M059J (cell line): ENCODE data around the gene NR3C2. TPM values are rescaled to one million over a fixed set of nuclear protein-coding genes. Genes with fewer than 3 reads are reported as not detected.
A peak's percentile ranks its signal among the peaks of the same experiment; 100 is the strongest.

Experiments
- DNase-seq: peaks from one replicate; pipeline ENCODE4 v3.0.0-alpha.2; 2012; ENCODE audit warnings: low read depth
- total RNA-seq: library from RNA; depleted of rRNA; stranded (reverse); fragments of >200 nt; shearing (Covaris generic); gene quantifications from 2 replicates; pipeline ENCODE4 v1.2.3, GENCODE V29; 2014

The NR3C2 gene
- total RNA-seq, 1 experiment from 2014 or later, result 0.15 TPM

- DNase-seq, result peak; percentile 70
Observed at GRCh38 chr4:148056879-148057278, 385.3 kb downstream of the NR3C2 start.

GRCh38 chr4:148055844-148056243 lies 386.4 kb downstream of the NR3C2 start:
- no peak for DNase-seq

DNA sequence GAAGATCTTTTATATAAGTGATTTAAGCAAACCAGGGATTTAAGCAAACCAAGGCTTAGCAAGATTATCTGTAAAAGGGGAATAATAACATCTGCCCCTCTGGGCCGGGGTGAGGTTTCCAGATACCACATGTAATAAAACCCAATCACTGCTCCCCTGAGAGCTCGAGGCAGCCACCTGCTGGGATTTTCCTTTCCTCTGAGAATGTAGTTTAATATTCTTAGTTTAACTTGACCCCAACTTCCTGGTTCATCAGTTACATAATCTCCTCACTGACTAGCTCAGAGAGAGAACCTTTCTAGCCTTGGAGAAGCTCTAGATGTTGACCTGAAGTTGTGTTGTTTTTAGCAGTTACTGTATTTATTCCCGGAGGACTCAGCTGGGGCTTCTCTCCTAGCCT lies 387.9 kb downstream of the NR3C2 start:
- DNase-seq, result peak; percentile 15

DNA sequence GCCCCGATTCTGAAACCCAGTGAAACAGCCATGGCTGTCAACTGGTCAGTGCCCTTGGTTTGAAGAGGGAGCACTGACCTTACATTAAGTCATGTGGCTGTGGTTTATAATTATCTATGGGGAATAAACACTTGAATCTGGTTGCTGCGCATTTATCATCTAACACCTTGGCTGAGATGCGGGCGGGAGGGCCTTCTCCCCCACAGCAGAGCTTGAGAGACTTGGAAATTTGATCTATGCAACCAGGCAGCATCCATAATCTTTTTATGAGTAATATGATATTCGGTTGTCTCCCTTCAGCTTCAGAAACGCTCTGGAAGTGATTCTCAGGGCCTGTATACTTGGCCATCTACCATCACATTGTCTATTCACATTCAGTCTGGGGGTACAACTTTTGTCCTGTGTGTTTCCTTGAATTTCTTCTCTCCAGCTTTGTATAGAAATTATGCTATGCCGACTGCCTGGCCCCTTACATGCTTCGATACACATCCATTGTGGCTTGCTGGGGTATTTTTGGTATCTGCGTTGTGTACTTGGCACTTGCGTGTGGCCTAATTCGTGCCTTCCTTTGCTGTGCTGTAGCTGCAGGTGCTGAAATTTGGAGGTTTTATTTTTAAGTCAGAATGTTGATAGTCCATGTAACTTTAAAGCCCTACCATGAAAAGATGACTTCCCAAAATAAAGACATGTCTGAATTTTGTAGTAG lies 388.8 kb downstream of the NR3C2 start:
- no peak for DNase-seq

DNA sequence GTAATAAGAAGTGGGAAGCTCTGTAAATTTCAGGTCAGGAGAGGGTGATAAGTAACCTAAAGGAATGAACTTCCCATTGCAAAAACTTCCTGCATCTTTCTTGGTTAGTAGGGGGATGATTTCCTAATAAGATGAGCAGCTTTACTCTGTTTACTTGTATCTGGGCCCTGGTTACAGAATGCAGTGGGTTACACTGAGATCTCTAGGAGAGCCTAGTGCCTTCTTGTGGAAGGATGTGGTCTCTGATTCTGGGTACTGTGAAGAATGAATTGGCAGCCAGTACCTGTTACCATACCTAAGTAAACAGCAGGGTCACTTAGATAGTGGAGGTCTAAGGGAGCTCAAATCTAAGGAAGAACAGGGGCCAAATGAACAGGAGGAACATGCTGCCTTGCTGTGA lies 389.8 kb downstream of the NR3C2 start:
- no peak for DNase-seq

GRCh38 chr4:148051403-148051802 lies 390.8 kb downstream of the NR3C2 start:
- no peak for DNase-seq

GRCh38 chr4:148048598-148048997 lies 393.6 kb downstream of the NR3C2 start:
- no peak for DNase-seq

- DNase-seq, result no peak
Observed at GRCh38 chr4:148044912-148045352, 397.3 kb downstream of the NR3C2 start.

- DNase-seq, result no peak
Observed at GRCh38 chr4:148044089-148044911, 397.9 kb downstream of the NR3C2 start.

GRCh38 chr4:148041606-148042329 lies 400.4 kb downstream of the NR3C2 start:
- DNase-seq, result no peak

DNA sequence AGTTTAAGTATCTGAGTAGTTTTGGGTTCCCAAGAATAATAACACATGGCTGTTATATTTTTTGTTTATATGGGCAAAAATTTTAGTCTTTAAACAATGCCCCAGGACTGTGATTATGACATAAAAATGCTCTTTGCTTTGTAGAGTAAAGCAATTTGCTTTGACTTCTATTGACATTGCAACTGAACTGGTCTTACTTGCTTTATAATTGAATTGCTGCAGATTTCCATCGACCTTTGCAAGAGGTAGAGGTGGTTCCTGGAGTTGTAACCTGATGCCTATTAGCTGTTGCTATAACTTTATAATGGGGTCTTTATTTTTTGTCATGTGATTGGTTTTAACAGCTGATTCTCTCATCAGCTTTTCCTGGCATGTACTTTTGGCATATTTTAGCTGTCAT lies 407.4 kb downstream of the NR3C2 start:
- no peak for DNase-seq

DNA sequence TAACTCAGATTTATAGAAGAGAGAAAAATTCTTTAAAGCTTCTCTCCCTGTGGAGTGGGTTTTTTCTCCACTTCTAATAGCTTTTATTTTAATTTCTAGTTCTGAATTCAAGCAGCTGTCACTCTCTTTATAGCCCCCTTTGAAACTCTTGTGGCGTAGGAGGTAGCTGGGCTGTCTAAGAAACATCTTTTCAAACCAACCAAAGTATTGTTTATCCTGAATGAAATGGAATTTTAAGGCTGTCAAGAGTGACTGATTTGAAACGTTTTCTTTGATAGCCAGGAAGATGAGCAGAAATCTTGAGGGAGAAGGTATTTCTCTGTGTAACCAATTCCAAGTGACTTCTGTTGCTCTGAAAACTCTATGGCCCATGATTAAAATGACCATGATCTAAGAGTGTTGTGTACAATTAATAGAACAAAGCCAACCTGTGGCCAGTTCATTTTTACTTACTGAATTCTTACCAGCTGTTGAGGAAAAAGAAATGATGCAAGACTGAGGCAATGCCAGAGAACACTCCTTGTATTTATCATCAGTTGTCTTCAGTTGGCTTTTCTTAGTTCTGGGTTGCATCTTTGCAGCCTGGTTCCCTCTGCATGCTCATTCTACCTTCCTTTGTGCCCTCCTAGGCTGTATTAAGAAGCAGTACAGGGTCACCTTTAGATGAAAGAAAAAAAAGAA lies 411.9 kb downstream of the NR3C2 start:
- DNase-seq, result no peak

GRCh38 chr4:148029781-148030180 lies 412.4 kb downstream of the NR3C2 start:
- no peak for DNase-seq
